Measurements from ENCODE around the gene HSP90AA1. TPM values are rescaled to one million over a fixed set of nuclear protein-coding genes. Genes with fewer than 3 reads are reported as not detected.

The HSP90AA1 gene
- total RNA-seq, 6 experiments from 2014 or later: 616 to 859 (median 665) TPM

DNA sequence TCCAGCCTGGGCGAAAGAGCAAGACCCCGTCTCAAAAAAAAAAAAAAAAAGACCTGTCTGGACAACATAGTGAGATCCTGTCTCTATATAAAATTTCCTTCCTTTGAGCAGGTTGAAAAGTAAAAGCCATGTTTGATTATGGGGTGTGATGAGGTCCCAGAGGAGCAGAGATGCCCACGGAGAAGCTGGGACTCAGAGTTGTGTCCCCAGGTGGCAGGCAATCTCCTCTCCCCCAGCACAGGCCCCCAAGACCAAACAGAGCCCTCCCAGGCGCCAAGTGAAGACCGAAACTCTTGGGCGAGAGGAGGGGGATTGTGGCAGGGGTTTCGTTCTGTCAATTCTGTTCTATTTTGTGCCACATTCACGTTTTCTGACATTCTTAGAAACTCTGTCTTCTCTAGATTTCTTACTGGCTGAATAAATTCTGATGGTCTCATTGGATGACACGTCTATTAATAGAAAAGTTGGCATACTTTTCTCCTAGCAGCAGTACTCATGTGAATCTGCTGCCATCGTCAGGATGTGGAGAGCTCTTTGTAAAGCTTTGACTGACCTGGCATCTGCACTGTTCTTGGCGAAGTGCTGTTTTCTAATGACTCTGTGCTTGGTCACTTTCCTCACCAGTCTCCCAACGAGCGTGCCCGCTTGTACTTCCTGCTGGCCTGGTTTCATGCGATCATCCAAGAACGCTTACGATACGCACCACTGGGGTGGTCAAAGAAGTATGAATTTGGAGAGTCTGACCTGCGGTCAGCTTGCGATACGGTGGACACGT is 43.4 kb downstream of the HSP90AA1 start:
- Mint-ChIP-seq H3K36me3 (ENCODE audit: low read depth) (peaks cover 30% of the 10 kb centered on the region), H3K4me3 (no peak overlapping the region), H3K9me3 (no peaks in the 10 kb centered on the region), H3K4me1 (ENCODE audit: low read depth) (no peaks in the 10 kb centered on the region), H3K27ac (no peak overlapping the region), H3K27me3 (ENCODE audit: insufficient read depth) (peaks cover 2% of the 10 kb centered on the region)
- no peak for DNase-seq
- TF ChIP-seq, protein P1, sequence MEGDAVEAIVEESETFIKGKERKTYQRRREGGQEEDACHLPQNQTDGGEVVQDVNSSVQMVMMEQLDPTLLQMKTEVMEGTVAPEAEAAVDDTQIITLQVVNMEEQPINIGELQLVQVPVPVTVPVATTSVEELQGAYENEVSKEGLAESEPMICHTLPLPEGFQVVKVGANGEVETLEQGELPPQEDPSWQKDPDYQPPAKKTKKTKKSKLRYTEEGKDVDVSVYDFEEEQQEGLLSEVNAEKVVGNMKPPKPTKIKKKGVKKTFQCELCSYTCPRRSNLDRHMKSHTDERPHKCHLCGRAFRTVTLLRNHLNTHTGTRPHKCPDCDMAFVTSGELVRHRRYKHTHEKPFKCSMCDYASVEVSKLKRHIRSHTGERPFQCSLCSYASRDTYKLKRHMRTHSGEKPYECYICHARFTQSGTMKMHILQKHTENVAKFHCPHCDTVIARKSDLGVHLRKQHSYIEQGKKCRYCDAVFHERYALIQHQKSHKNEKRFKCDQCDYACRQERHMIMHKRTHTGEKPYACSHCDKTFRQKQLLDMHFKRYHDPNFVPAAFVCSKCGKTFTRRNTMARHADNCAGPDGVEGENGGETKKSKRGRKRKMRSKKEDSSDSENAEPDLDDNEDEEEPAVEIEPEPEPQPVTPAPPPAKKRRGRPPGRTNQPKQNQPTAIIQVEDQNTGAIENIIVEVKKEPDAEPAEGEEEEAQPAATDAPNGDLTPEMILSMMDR (IDR thresholded peaks at IDR 0.05): no peak

DNA sequence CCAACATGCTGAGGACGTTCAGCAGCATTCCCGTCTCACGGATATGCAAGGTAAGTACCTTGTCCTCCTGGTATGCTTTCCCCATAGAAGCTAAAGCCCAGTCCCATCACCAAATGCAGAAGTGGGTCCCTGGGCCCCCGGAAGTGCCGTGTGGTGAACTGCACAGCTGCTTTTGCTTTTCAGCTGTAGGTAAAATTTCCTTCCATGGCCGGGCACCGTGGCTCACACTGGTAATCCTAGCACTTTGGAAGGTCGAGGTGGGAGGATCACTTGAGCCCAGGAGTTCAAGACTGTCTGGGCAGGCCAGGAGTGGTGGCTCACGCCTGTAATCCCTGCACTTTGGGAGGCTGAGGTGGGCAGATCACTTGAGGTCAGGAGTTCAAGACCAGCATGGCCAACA is 44.1 kb downstream of the HSP90AA1 start:
- TF ChIP-seq, protein P1 (IDR thresholded peaks at IDR 0.05): no peak
- Mint-ChIP-seq H3K4me1 (ENCODE audit: low read depth) (no peaks in the 10 kb centered on the region), H3K36me3 (ENCODE audit: low read depth) (peaks cover 31% of the 10 kb centered on the region), H3K9me3 (no peaks in the 10 kb centered on the region), H3K4me3 (no peak overlapping the region), H3K27me3 (ENCODE audit: insufficient read depth) (peaks cover 5% of the 10 kb centered on the region), H3K27ac (no peak overlapping the region)
- DNase-seq: no peak

DNA sequence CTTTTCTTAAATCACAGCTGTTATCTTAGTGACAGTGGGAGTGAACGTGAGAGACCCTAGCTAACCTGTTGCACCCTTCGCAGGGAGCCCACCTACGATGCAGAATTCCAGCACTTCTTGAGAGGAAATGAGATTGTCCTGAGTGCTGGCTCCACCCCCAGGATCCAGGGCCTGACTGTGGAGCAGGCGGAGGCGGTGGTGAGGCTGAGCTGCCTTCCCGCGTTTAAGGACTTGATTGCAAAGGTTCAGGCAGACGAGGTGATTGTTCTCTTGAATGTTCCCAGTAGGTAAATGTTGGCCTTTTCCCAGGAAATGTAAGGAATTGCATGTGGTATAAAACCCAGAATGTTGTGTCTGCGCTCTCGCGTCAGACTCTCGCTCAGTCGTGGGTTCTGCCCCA is 46.7 kb downstream of the HSP90AA1 start:
- Mint-ChIP-seq H3K36me3 (ENCODE audit: low read depth) (peaks cover 43% of the 10 kb centered on the region), H3K9me3 (no peaks in the 10 kb centered on the region), H3K27me3 (ENCODE audit: insufficient read depth) (peaks cover 5% of the 10 kb centered on the region), H3K4me3 (no peak overlapping the region), H3K27ac (no peak overlapping the region), H3K4me1 (ENCODE audit: low read depth) (no peaks in the 10 kb centered on the region)
- TF ChIP-seq, protein P1 (IDR thresholded peaks at IDR 0.05): no peak
- DNase-seq: no peak

DNA sequence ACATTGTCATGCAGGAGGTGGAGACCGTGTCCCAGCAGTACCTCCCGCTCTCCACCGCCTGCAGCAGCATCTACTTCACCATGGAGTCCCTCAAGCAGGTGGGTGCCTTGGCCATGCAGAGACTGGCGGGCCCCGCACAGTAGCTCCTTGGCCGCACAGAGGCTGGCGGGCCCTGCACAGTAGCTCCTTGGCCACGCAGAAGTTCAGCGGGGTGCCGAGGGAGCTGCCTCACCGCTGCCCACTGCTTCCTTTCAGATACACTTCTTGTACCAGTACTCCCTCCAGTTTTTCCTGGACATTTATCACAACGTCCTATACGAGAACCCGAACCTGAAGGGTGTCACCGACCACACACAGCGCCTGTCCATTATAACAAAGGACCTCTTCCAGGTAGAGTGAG is 47.7 kb downstream of the HSP90AA1 start:
- TF ChIP-seq, protein P1 (IDR thresholded peaks at IDR 0.05): no peak
- DNase-seq: no peak
- Mint-ChIP-seq H3K4me3 (no peak overlapping the region), H3K36me3 (ENCODE audit: low read depth) (peaks cover 49% of the 10 kb centered on the region), H3K27me3 (ENCODE audit: insufficient read depth) (peaks cover 5% of the 10 kb centered on the region), H3K27ac (no peak overlapping the region), H3K9me3 (no peaks in the 10 kb centered on the region), H3K4me1 (ENCODE audit: low read depth) (peaks cover 4% of the 10 kb centered on the region; the same call in 1 of the 2 replicates)

DNA sequence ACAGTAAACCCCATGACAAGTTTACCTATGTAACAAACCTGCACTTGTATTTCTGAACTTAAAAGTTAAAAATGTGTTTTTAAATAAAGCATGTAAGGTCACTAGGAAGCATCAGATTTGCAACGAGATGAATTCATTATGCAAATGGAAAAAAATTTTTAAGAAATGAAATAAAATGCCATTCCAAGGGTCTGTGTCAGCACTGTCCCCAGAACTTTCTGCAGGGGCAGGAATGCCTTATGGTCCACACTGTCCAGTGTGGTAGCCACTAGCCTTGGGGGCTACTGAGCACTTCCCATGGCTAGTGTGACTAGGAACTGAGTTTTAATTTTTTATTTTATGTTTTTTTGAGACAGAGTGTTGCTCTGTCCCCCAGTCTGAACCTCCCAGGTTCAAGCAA is 49.2 kb downstream of the HSP90AA1 start:
- Mint-ChIP-seq H3K4me3 (no peak overlapping the region), H3K36me3 (ENCODE audit: low read depth) (peaks cover 54% of the 10 kb centered on the region), H3K9me3 (no peaks in the 10 kb centered on the region), H3K27ac (peak overlapping the region; percentile 60), H3K27me3 (ENCODE audit: insufficient read depth) (peaks cover 5% of the 10 kb centered on the region), H3K4me1 (ENCODE audit: low read depth) (peaks cover 8% of the 10 kb centered on the region; the same call in 1 of the 2 replicates)
- TF ChIP-seq, protein P1 (IDR thresholded peaks at IDR 0.05): no peak
- no peak for DNase-seq
